Panc1 (cell line): ENCODE data around the gene CHST11.

Source experiments
- CTCF ChIP-seq: fragments of 450-650 bp; IDR thresholded peaks from 2 replicates; pipeline ENCODE4 v1.5.1; 2017; ENCODE audit warnings: mild to moderate bottlenecking
- POLR2AphosphoS5 ChIP-seq: IDR thresholded peaks from 2 replicates; pipeline ENCODE4 v1.6.1; 2012; ENCODE audit warnings: mild to moderate bottlenecking, low read depth, low read length, moderate library complexity
- REST ChIP-seq, 2 experiments: IDR thresholded peaks; 2 replicates each; pipeline ENCODE4 v1.6.1; 2011 to 2012; ENCODE audit warnings: low read depth in 2 of 2, control low read depth in 1 of 2, low read length in 1 of 2, mild to moderate bottlenecking in 1 of 2, moderate library complexity in 1 of 2; ENCODE audit not compliant: insufficient read depth in 1 of 2
- SIN3A ChIP-seq: IDR thresholded peaks from 2 replicates; pipeline ENCODE4 v1.6.1; 2012; ENCODE audit warnings: low read depth, mild to moderate bottlenecking, low read length, moderate library complexity, borderline replicate concordance; ENCODE audit not compliant: insufficient read depth
- TCF7L2 ChIP-seq: IDR thresholded peaks from 2 replicates; pipeline ENCODE4 v1.6.1; 2011; ENCODE audit warnings: mild to moderate bottlenecking, low read depth, low read length, inconsistent platforms

DNA sequence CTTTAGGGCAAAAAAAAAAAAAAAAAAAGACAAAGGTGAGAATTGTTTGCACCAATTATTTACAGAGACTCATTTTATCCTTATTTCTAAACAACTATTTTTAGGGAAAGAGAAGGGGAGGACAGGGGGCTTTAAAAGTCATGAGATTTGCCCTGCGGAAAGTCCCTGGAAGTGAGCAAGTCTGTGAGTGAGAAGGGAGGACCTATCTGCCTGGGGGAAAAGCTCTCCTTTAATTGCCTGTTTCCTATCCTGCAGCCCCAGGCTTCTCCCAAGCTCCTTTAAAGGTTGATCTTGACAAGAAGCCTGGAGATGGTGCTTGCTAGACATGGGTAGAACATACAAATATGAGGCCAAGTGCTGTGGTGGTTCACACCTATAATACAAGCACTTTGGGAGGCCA is 8.3 kb upstream of the CHST11 start:
- no peak for TF ChIP-seq CTCF
- no peak for TF ChIP-seq TCF7L2
- TF ChIP-seq SIN3A: no peak
- no peak for TF ChIP-seq POLR2AphosphoS5
- TF ChIP-seq REST (IDR thresholded peaks at IDR 0.05; ENCODE audit: insufficient read depth in 1 of 2, low read depth in 2 of 2, low read length in 1 of 2): no peak
